NCI-H2171 (cell line): ENCODE measurements around the gene KSR1.
"Not testable (repeated sequence)": the region's sequence is repeated elsewhere in the genome, so short reads cannot be mapped to it uniquely, and the experiment has no call there.

ENCODE experiments used
- DNase-seq: peaks from one replicate; lab custom pipeline; 2025; lab: John Stamatoyannopoulos, UW

KSR1 gene

GRCh38 chr17:27633312-27634025 is 177.2 kb downstream of the KSR1 start:
- DNase-seq, result no peak

- DNase-seq, result no peak
These were observed 177.7 kb downstream of the KSR1 start for GRCh38 chr17:27634026-27634335.

- DNase-seq, result no peak
These were observed 178.5 kb downstream of the KSR1 start for GRCh38 chr17:27634776-27635175.

- DNase-seq, result no peak
These were observed 179.1 kb downstream of the KSR1 start for GRCh38 chr17:27635275-27635823.

GRCh38 chr17:27636005-27636520 is 179.8 kb downstream of the KSR1 start:
- DNase-seq, result not testable (repeated sequence)

GRCh38 chr17:27637818-27638217 is 181.6 kb downstream of the KSR1 start:
- not testable (repeated sequence) for DNase-seq

GRCh38 chr17:27638415-27638914 is 182.2 kb downstream of the KSR1 start:
- not testable (repeated sequence) for DNase-seq

GRCh38 chr17:27640790-27641189 is 184.5 kb downstream of the KSR1 start:
- DNase-seq, result no peak

- no peak for DNase-seq
These were observed 188.3 kb downstream of the KSR1 start for GRCh38 chr17:27644586-27644985.

GRCh38 chr17:27645621-27646020 is 189.4 kb downstream of the KSR1 start:
- not testable (repeated sequence) for DNase-seq

- no peak for DNase-seq
These were observed 190.0 kb downstream of the KSR1 start for GRCh38 chr17:27646232-27646631.

GRCh38 chr17:27647765-27648164 is 191.5 kb downstream of the KSR1 start:
- no peak for DNase-seq

- DNase-seq, result not testable (repeated sequence)
These were observed 192.9 kb downstream of the KSR1 start for GRCh38 chr17:27649111-27649571.

- DNase-seq, result no peak
These were observed 193.7 kb downstream of the KSR1 start for GRCh38 chr17:27649929-27650328.

- no peak for DNase-seq
These were observed 194.6 kb downstream of the KSR1 start for GRCh38 chr17:27650836-27651235.

GRCh38 chr17:27651411-27652345 is 195.4 kb downstream of the KSR1 start:
- DNase-seq, result no peak

- not testable (repeated sequence) for DNase-seq
These were observed 197.3 kb downstream of the KSR1 start for GRCh38 chr17:27653449-27653971.

- DNase-seq, result no peak
These were observed 197.9 kb downstream of the KSR1 start for GRCh38 chr17:27654136-27654535.

- DNase-seq, result peak; percentile 48
These were observed 198.6 kb downstream of the KSR1 start for GRCh38 chr17:27654654-27655524.

GRCh38 chr17:27655525-27656111 is 199.4 kb downstream of the KSR1 start:
- not testable (repeated sequence) for DNase-seq

GRCh38 chr17:27656620-27657019 is 200.4 kb downstream of the KSR1 start:
- not testable (repeated sequence) for DNase-seq
